GM18858 (cell line): Measurements from ENCODE around the gene NRP2.
A peak's percentile ranks its signal among the peaks of the same experiment; 100 is the strongest.

Experiments
- ATAC-seq: cut with Tn5 transposase; IDR thresholded peaks from one replicate; pipeline ENCODE4 v1.9.1; 2021; ENCODE audit not compliant: unreplicated experiment

Gene NRP2

GRCh38 chr2:205730701-205731582 lies 48.6 kb downstream of the NRP2 start:
- ATAC-seq, result peak; percentile 19

GRCh38 chr2:205731583-205731981 lies 49.3 kb downstream of the NRP2 start:
- peak; percentile 82 for ATAC-seq

- ATAC-seq, result no peak
These were observed 50.0 kb downstream of the NRP2 start for GRCh38 chr2:205732314-205732713.

GRCh38 chr2:205733082-205733481 lies 50.8 kb downstream of the NRP2 start:
- no peak for ATAC-seq

- ATAC-seq, result no peak
These were observed 51.3 kb downstream of the NRP2 start for GRCh38 chr2:205733648-205734047.

DNA sequence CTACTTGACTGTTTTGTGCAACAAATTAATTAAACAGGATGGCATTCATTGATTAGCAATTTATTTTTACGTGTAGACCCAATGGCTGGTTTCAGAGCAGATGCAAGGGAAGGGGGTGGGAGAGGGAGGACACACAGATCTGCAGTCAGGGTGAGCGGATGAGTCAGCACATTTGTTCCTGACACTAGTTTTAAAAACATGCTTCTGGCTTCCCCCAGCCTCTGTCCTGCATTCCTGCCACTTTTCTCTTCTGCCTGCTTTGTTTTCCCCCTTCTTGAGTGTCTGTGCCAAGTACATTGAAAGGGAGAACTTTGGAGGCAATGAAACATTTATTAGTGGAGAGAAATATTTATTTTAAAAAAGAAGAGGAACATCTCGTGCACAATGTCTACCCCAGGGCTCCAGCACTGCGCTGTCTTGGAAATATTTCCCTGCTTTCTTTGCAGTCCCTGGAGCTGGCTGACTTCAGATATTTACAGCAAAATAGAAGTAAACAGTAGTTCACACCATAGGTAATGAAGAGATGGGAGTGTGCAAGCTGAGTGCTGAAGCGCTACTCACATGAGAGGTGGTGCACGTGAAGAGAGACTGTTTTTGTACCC lies 52.2 kb downstream of the NRP2 start:
- ATAC-seq, result no peak

- ATAC-seq, result no peak
These were observed 56.0 kb downstream of the NRP2 start for GRCh38 chr2:205738117-205738968.

GRCh38 chr2:205739620-205740019 lies 57.3 kb downstream of the NRP2 start:
- ATAC-seq, result no peak

- no peak for ATAC-seq
These were observed 58.1 kb downstream of the NRP2 start for GRCh38 chr2:205740381-205740780.

DNA sequence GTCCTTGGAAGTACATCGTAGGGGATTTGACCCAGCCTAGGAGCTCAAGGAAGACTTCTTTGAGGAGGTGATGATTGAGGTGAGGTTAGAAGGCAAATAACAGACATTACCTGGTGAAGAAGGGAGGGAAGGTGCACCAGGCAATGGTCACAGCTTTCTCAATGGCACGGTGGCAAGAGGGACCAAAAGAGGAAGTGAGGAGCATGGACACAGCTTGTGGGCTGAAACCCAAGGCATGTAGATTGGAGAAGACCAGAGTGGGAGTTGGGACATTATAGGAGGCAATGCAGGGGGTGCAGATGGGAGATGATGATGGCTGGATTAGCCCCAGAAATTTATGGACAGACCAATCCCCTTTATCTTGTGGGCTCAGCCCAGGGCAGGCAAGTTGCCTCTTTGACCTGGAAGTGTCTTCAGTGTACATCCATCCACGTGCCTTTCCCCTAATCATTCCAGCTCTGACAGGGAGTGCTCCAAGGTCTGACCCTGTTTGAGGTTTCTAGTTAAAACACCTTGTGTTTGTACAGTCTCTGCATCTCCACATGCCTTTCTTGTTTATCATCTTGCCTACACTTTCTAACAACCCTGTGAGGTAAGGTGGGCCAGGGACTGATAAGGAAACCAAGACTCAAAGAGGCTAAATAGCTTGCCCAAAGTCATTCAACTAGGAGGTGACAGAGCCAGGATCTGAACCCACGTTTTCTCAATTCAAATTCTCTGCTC lies 59.1 kb downstream of the NRP2 start:
- ATAC-seq, result no peak

GRCh38 chr2:205743137-205743536 lies 60.8 kb downstream of the NRP2 start:
- no peak for ATAC-seq

DNA sequence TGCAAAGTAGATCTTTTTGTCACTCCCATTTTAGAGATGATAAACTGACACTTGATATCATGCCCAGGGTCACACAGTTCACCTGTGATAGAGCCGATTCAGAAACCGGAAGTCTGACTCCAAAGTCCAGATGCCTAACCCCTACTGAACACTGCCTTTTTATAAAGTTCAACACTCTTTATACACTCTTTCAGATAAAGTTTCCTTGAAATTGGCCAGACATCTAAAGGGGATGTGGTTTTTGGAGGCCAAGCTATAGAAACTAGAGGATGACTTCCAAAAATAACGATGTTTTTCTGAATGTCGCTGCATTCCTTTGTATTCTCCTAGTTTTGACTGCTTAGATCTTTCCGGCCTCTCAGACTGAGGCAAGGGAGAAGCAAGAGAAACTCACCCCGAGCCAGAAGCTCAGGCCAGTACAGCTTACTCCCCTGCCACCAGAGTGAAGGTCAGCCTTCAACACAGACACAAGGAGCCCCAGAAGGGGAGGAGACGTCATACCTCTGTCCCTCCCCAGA lies 61.8 kb downstream of the NRP2 start:
- ATAC-seq, result no peak

DNA sequence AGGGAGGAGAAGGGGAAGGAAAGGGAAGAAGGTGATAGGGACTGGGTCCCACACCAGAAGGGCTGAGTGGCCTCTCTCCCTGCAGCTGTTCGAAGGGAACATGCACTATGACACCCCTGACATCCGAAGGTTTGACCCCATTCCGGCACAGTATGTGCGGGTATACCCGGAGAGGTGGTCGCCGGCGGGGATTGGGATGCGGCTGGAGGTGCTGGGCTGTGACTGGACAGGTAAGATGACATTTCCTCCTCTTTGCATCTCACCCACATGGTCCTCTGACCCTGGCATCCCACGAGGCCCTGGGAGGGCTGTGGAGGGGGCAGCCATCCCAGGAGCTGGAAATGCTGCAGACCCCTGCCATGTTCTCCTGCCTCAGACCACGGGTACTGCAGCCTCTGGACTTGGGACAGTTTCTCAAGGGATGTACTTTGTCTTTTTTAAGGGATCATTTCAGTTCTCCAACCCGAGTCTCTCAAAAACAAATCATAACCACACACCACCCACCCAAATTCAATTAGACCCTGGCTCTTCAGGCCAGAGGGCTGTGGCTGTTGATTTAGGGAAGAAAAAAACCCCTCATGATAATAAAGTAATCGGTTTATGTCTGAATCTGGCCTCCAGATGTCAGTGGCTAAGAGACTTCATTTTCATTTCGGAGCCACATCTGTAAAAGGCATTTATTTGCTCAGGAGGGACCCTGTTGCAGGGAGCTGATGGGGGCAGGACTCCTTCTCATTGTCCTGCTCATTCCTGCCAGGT lies 63.5 kb downstream of the NRP2 start:
- no peak for ATAC-seq

DNA sequence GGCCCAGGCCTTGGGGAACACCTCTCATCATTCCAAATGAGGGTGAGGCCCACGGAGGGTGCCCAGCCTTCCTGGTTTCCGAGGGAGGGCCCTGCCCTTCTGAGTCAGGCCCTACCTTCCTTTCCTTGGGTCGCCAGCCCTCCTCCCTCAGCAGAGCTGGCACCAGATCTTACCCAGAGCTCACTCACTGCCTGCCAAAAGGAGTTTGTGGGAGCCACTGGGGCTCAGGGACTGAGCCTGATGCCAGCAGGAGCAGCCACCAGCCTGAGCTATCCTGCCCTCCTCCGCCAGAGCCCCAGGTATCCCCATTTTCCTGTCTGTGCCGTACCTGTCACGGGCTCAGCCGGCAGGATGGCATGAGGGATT lies 64.1 kb downstream of the NRP2 start:
- ATAC-seq, result no peak

GRCh38 chr2:205747829-205748386 lies 65.6 kb downstream of the NRP2 start:
- ATAC-seq, result no peak

DNA sequence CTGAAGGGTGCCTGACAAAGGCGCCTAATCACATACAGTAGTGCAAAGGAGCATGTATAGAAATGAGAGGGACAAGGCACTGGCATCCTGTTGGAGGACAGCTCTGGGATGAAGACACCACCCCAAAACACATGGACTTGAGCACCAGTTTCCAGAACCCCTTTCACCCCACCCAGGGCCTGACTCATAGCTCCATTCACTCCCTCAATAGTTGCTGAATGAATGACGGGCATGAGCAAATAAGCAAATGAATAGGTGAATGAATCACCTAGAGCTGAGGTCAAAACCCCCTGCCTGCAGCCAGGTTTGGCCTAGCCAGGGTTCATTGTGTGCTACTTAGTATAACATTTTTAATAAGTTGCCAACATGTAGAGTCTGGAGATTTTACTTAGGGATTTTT lies 66.3 kb downstream of the NRP2 start:
- ATAC-seq, result no peak

- no peak for ATAC-seq
These were observed 66.8 kb downstream of the NRP2 start for GRCh38 chr2:205749078-205749477.

DNA sequence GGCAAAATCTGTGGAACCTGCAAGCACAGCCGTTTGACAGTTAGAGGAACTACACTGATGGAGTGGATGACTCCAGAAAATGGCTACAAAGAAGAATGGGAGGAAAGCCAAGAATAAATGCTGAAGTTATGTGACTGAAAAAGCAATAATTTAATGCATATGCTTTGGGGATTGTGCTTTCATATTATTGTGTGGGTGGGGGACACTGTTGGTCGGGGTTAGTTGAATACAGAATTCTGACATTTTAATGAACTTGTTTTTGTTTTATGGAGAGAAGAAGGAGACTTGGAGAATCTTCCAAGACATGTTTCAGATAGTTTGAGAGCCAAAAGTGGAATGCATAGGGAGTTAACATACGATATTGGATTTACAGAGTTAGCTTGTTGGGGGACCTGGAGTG lies 68.5 kb downstream of the NRP2 start:
- no peak for ATAC-seq

DNA sequence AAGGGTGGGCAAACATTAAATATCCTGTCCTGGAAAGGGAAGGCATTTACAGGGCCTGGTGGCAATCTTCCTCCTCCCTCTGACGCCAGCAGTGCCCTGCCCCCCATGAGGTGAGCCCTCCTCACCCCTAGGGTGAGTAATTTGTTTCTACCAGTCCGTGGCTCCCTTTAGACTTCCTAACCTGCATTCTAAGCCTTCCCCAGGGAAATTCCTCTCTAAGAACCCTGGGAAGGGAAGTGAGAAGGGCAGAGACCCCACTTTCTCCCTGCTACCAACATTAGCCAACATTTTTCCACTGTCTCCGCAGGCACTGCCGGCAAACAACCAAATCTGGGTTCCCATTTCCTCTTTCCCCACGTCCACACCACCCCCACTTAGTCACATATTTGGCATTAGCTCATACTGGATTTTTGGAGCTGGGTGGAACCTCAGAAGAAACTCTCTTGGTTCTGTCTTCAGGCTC lies 69.3 kb downstream of the NRP2 start:
- ATAC-seq, result no peak
